GM19025 (cell line): Measurements from ENCODE around the gene FAM107A.
A peak's percentile ranks its signal among the peaks of the same experiment; 100 is the strongest.

Source experiments
- ATAC-seq: cut with Tn5 transposase; IDR thresholded peaks from one replicate; pipeline ENCODE4 v1.9.1; 2021; ENCODE audit warnings: mild to moderate bottlenecking, low read depth, moderate library complexity; ENCODE audit not compliant: unreplicated experiment

The FAM107A gene

GRCh38 chr3:58594117-58594516 is 16.9 kb upstream of the FAM107A start:
- ATAC-seq, result no peak

GRCh38 chr3:58591517-58592510 is 14.6 kb upstream of the FAM107A start:
- ATAC-seq, result no peak

- ATAC-seq, result no peak
Measured at GRCh38 chr3:58588030-58588614, 10.9 kb upstream of the FAM107A start.

GRCh38 chr3:58586776-58587192 is 9.6 kb upstream of the FAM107A start:
- no peak for ATAC-seq

- no peak for ATAC-seq
Measured at GRCh38 chr3:58585994-58586393, 8.8 kb upstream of the FAM107A start.

- peak; percentile 96 for ATAC-seq
Measured at GRCh38 chr3:58585005-58585786, 8.0 kb upstream of the FAM107A start.

GRCh38 chr3:58584690-58585004 is 7.5 kb upstream of the FAM107A start:
- ATAC-seq, result no peak

- ATAC-seq, result no peak
Measured at GRCh38 chr3:58581328-58582091, 4.3 kb upstream of the FAM107A start.

GRCh38 chr3:58580826-58581327 is 3.7 kb upstream of the FAM107A start:
- no peak for ATAC-seq

- ATAC-seq, result no peak
Measured at GRCh38 chr3:58578873-58579272, 1.7 kb upstream of the FAM107A start.

GRCh38 chr3:58576716-58577115 is 475 bp downstream of the FAM107A start:
- ATAC-seq, result no peak

- no peak for ATAC-seq
Measured at GRCh38 chr3:58575971-58576652, 1.1 kb downstream of the FAM107A start.

GRCh38 chr3:58574682-58575081 is 2.5 kb downstream of the FAM107A start:
- no peak for ATAC-seq

GRCh38 chr3:58574106-58574505 is 3.1 kb downstream of the FAM107A start:
- no peak for ATAC-seq

GRCh38 chr3:58573640-58574039 is 3.6 kb downstream of the FAM107A start:
- no peak for ATAC-seq

- ATAC-seq, result no peak
Measured at GRCh38 chr3:58572634-58573230, 4.5 kb downstream of the FAM107A start.

GRCh38 chr3:58572013-58572633 is 5.1 kb downstream of the FAM107A start:
- ATAC-seq, result no peak

GRCh38 chr3:58570851-58571250 is 6.3 kb downstream of the FAM107A start:
- ATAC-seq, result no peak
